Mononuclear cell (primary cell): Measurements from ENCODE around the gene BDH1. TPM values are rescaled to one million over a fixed set of nuclear protein-coding genes. Genes with fewer than 3 reads are reported as not detected.

Experiments used
- H3K27me3 ChIP-seq: 2 replicates; pipeline ENCODE4 v1.6.0; 2011; ENCODE audit warnings: low read length, control low read depth; ENCODE audit not compliant: insufficient read depth
- H3K4me1 ChIP-seq: 2 replicates; pipeline ENCODE4 v1.5.1; 2011; ENCODE audit warnings: mild to moderate bottlenecking, low read length, control low read depth; ENCODE audit not compliant: insufficient read depth
- H3K4me3 ChIP-seq: 2 replicates; pipeline ENCODE4 v1.5.1; 2011; ENCODE audit warnings: mild to moderate bottlenecking, low read length, moderate library complexity
- H3K9me3 ChIP-seq: 2 replicates; pipeline ENCODE4 v1.5.1; 2011; ENCODE audit warnings: low read depth, mild to moderate bottlenecking, control low read depth, low read length
- total RNA-seq: library from RNA; depleted of rRNA; stranded (reverse); fragments of >200 nt; gene quantifications from one replicate; pipeline ENCODE4 v1.2.3, GENCODE V29; 2012

BDH1 gene
- total RNA-seq, 1 donor: 8.9 TPM

DNA sequence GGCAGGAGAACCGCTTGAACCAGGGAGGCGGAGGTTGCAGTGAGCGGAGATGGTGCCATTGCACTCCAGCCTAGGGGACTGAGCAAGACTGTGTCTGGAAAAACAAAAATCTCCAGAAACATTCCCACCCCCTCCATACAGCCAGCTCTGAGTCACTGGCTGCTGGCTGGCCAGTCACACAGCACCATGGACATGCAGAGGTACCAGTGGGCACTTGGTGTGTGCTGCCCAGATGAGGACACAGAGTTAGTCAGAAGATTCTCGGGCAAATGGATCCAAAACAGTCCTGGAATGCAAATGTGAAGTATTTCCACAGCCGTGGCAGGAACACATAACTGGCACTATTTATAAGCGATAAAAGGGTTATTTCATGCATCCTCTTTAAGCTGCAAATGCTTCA is 44.6 kb downstream of the BDH1 start:
- no peaks in the 10 kb centered on the region for H3K9me3 ChIP-seq
- no peaks in the 10 kb centered on the region for H3K27me3 ChIP-seq
- H3K4me3 ChIP-seq: no peak overlapping the region
- H3K4me1 ChIP-seq: peaks cover 9% of the 10 kb centered on the region

GRCh38 chr3:197510642-197511018 is 45.1 kb downstream of the BDH1 start:
- Histone ChIP-seq H3K9me3 (no peaks in the 10 kb centered on the region), H3K4me3 (no peak overlapping the region), H3K27me3 (no peaks in the 10 kb centered on the region), H3K4me1 (peaks cover 9% of the 10 kb centered on the region)

DNA sequence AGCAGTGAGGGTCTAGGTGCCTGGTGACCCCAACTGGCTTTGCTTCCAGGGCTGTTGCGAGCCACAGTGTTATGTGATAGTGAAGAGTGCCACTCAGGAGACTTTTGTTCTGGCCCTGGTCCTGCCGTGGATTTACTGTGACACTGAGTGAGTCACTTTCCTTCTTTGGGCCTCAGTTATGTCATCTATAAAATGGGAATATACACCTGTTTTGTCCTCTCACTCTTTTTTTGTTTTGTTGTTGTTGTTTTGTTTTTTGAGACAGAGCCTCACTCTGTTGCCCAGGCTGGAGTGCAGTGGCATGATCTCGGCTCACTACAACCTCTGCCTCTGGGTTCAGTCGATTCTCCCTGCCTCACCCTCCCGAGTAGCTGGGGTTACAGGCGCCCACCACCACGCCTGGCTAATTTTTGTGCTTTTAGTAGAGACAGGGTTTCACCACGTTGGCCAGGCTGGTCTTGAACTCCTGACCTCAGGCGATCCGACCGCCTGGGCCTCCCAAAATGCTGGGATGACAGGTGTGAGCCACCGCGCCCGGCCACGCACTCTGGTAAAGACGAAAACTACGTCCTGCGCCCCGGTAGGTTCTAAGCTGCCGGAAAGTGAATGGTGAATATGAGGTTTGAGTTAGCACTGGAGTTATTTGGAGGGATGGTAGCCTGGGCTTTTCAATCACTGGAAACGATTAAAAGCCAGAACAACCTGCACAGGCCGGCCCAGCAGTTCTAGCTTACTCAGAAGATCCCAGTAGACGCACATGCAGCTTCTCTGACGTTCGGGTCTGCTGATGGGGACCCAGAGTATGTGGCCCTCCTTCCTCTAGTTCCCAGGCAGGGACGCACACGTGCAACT is 46.6 kb downstream of the BDH1 start:
- Histone ChIP-seq H3K27me3 (no peaks in the 10 kb centered on the region), H3K4me3 (no peak overlapping the region), H3K4me1 (peaks cover 9% of the 10 kb centered on the region), H3K9me3 (no peaks in the 10 kb centered on the region)

GRCh38 chr3:197508461-197508860 is 47.3 kb downstream of the BDH1 start:
- no peaks in the 10 kb centered on the region for H3K27me3 ChIP-seq
- H3K9me3 ChIP-seq: no peaks in the 10 kb centered on the region
- H3K4me3 ChIP-seq: no peak overlapping the region
- H3K4me1 ChIP-seq: peaks cover 9% of the 10 kb centered on the region

DNA sequence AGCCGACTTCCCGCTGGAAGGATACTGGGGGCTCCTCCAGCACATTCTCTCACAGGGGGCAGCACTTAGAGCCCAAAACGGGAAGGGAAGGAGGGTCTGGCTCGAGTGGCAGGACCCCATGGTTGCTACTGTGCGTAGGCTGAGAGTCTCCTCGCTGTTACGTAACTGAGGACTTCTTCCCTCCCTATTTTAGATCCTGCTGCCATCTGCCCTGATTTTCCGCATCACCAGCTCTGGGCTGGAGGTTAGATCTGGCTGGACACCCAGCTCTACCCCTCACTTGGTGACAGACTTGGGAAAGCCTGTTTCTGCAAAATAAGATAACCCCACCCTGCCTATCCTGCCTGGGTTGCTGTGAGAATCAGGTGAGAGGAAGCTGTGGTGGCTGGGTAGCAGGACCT is 47.7 kb downstream of the BDH1 start:
- Histone ChIP-seq H3K4me3 (no peak overlapping the region), H3K27me3 (no peaks in the 10 kb centered on the region), H3K9me3 (no peaks in the 10 kb centered on the region), H3K4me1 (peaks cover 9% of the 10 kb centered on the region)

DNA sequence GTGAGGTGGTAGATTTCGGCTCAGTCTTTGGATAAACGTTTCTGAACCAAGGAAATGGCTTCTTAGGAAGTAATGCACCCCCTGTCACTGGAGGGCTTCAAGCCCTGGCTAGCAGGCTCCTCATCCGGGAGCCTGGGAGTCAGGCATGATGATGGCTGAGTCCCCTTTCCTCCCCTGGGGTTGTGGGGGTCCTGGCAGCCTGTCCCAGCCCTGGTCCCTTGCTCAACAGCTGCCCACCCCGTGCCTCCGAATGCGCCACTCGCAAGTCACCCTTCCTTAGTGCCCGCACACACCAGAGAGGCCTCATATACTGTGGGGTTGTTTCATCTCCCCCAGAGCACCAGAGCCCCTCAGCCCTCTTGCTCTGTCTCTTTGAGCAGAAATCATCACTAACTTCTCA is 48.2 kb downstream of the BDH1 start:
- no peaks in the 10 kb centered on the region for H3K27me3 ChIP-seq
- peaks cover 9% of the 10 kb centered on the region for H3K4me1 ChIP-seq
- no peak overlapping the region for H3K4me3 ChIP-seq
- no peaks in the 10 kb centered on the region for H3K9me3 ChIP-seq

- peaks cover 9% of the 10 kb centered on the region for H3K4me1 ChIP-seq
- no peaks in the 10 kb centered on the region for H3K27me3 ChIP-seq
- no peaks in the 10 kb centered on the region for H3K9me3 ChIP-seq
- no peak overlapping the region for H3K4me3 ChIP-seq
Observed at GRCh38 chr3:197507081-197507480, 48.7 kb downstream of the BDH1 start.

GRCh38 chr3:197505796-197506548 is 49.8 kb downstream of the BDH1 start:
- Histone ChIP-seq H3K9me3 (no peaks in the 10 kb centered on the region), H3K4me1 (peaks cover 9% of the 10 kb centered on the region), H3K4me3 (no peak overlapping the region), H3K27me3 (no peaks in the 10 kb centered on the region)

GRCh38 chr3:197504641-197505121 is 51.1 kb downstream of the BDH1 start:
- Histone ChIP-seq H3K4me3 (no peak overlapping the region), H3K9me3 (no peaks in the 10 kb centered on the region), H3K4me1 (peaks cover 2% of the 10 kb centered on the region), H3K27me3 (no peaks in the 10 kb centered on the region)

GRCh38 chr3:197504229-197504628 is 51.5 kb downstream of the BDH1 start:
- Histone ChIP-seq H3K9me3 (no peaks in the 10 kb centered on the region), H3K27me3 (no peaks in the 10 kb centered on the region), H3K4me3 (no peak overlapping the region), H3K4me1 (no peaks in the 10 kb centered on the region)

DNA sequence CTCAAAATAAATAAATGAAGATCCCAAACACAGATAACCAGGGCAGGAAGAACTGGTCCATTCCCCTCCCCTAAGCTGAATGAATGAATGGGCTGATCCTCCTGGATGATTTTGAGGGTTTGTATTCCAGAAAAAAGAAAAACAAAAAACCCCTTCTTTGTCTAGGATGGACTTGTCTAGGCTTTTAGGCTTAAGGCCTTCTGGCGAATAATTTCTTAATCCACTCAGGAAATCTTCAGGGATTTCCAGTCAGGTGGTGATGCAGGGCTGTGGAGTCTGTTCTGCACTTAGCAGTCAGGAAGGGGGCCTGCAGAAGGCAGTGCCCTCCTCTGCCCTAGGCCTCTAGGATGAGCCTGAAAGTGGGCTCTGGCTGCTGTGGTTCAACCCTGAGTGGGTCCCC is 52.1 kb downstream of the BDH1 start:
- no peaks in the 10 kb centered on the region for H3K4me1 ChIP-seq
- H3K9me3 ChIP-seq: no peaks in the 10 kb centered on the region
- H3K27me3 ChIP-seq: no peaks in the 10 kb centered on the region
- H3K4me3 ChIP-seq: no peak overlapping the region

DNA sequence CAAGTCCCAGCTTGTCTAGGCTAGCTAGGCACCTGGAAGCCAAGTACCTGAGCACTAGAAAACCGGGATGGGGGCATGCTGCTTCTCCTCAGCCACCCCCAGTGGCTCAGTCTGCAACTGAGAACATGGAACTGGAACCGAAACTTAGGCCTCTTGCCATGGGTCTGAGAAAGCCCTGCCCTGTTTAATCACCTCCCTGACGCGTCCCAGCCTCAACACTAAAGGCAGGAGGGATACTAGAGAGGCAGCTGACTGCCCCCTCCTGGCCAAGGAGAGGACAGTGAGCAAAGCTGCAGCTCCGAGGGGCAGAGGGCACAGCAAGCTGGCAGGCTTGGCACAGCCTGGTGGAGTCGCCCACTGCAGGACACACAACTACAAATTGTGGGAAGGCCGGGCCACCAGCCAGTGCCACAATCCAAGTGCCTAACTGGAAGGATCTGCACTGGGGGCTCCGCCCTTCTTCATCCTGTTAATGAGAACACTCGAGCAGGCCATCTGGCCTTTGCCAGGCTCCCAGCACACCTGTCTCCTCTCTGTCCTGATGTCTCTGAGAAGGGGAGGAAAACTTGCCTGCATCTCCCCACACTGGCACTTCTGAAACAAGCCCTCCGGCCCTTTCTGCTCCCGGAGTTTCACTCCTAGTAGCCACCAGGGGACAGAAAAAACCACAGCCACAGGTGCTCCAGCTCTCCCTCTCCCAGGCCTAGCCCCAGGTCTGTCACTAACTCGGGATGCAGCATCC is 53.7 kb downstream of the BDH1 start:
- no peak overlapping the region for H3K4me3 ChIP-seq
- H3K27me3 ChIP-seq: no peaks in the 10 kb centered on the region
- H3K4me1 ChIP-seq: no peaks in the 10 kb centered on the region
- H3K9me3 ChIP-seq: no peaks in the 10 kb centered on the region

DNA sequence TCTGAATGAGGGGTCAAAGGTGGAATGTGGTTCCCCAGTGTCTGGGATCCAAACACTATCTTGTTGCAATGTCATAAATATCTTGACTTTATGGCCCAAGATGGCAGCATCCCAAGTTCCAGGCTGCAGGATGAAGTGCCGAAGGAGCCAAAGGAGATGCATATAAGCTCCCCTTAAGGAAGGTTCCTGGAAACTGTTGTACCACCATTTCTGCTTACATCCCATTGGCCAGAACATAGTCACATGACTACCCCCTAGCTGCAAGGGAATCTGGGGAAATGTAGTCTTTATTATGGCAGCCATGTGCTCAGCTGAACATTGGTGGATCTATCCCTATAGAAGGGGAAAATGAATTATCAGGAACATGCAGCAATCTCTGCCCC is 54.3 kb downstream of the BDH1 start:
- Histone ChIP-seq H3K4me3 (no peak overlapping the region), H3K27me3 (no peaks in the 10 kb centered on the region), H3K4me1 (no peaks in the 10 kb centered on the region), H3K9me3 (no peaks in the 10 kb centered on the region)

GRCh38 chr3:197500812-197501211 is 55.0 kb downstream of the BDH1 start:
- Histone ChIP-seq H3K27me3 (no peaks in the 10 kb centered on the region), H3K4me1 (no peaks in the 10 kb centered on the region), H3K4me3 (no peak overlapping the region), H3K9me3 (no peaks in the 10 kb centered on the region)

- H3K9me3 ChIP-seq: no peaks in the 10 kb centered on the region
- H3K4me3 ChIP-seq: no peak overlapping the region
- no peaks in the 10 kb centered on the region for H3K4me1 ChIP-seq
- H3K27me3 ChIP-seq: no peaks in the 10 kb centered on the region
Observed at GRCh38 chr3:197499427-197499826, 56.3 kb downstream of the BDH1 start.
